ENCODE results near the gene SULT1A2.
A peak's percentile ranks its signal among the peaks of the same experiment; 100 is the strongest.
"Not testable (repeated sequence)": the region's sequence is repeated elsewhere in the genome, so short reads cannot be mapped to it uniquely, and the experiment has no call there.

The SULT1A2 gene

DNA sequence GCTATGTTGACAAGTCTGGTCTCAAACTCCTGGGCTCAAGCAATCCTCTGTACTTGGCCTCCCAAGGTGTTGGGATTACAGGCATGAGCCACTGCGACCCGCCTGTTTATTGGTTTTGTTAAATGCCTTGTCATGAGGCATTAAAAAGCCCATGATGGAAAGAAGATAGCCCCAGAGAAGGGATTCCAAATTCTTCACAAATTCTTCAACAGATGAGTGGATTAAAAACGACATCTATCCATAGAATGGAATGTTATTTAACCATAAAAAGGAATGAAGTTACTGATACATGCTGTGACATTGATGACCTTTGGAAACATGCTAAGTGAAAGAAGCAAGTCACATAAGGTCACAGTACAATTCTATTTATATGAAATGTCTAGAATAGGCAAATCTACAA is 38.4 kb downstream of the SULT1A2 start:
- Histone ChIP-seq H3K9me3 (ENCODE audit: control insufficient read depth, low read length) (no peaks in the 10 kb centered on the region), H3K27me3 (ENCODE audit: control insufficient read depth, insufficient read depth, low read length, poor library complexity, severe bottlenecking) (no peaks in the 10 kb centered on the region), H3K36me3 (ENCODE audit: control insufficient read depth, insufficient read depth, low read length) (peaks cover 4% of the 10 kb centered on the region), H3K27ac (ENCODE audit: insufficient read depth, low read depth, low read length, poor library complexity, severe bottlenecking) (no peak overlapping the region), H3K4me3 (ENCODE audit: insufficient read depth, low read depth, low read length) (no peak overlapping the region), H3K4me1 (ENCODE audit: control insufficient read depth, insufficient read depth, low read length) (peaks cover 3% of the 10 kb centered on the region)
- WGBS, 2 experiments: 76 to 97% methylated on average over 2 to 3 of the region's 3 CpGs

DNA sequence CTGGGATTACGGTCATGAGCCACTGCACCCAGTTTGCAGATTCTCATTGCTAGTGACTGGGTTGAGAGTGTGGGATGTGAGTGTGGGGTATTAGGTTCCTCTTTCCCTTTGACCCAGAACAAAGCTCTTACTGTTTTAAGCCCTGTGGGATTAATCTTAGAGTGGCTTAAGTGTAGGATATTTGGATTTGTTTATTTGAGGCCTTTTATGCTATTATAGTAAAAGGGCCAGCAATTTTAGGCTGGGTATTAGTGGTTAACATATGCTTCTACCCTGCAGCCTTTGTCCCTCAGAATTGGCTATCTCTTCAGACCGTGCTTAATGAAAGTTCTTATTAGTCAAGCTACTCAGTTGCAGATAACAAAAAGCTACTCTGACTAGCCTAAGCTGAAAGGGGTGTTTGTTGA is 39.9 kb downstream of the SULT1A2 start:
- H3K9me3 ChIP-seq (ENCODE audit: control insufficient read depth, low read length): no peaks in the 10 kb centered on the region
- H3K4me1 ChIP-seq (ENCODE audit: control insufficient read depth, insufficient read depth, low read length): peaks cover 3% of the 10 kb centered on the region
- H3K36me3 ChIP-seq (ENCODE audit: control insufficient read depth, insufficient read depth, low read length): peaks cover 4% of the 10 kb centered on the region
- H3K27ac ChIP-seq (ENCODE audit: insufficient read depth, low read depth, low read length, poor library complexity, severe bottlenecking): no peak overlapping the region
- H3K27me3 ChIP-seq (ENCODE audit: control insufficient read depth, insufficient read depth, low read length, poor library complexity, severe bottlenecking): no peaks in the 10 kb centered on the region
- WGBS, 2 experiments: 96 to 98% methylated on average over 2 of the region's 2 CpGs
- H3K4me3 ChIP-seq (ENCODE audit: insufficient read depth, low read depth, low read length): no peak overlapping the region

DNA sequence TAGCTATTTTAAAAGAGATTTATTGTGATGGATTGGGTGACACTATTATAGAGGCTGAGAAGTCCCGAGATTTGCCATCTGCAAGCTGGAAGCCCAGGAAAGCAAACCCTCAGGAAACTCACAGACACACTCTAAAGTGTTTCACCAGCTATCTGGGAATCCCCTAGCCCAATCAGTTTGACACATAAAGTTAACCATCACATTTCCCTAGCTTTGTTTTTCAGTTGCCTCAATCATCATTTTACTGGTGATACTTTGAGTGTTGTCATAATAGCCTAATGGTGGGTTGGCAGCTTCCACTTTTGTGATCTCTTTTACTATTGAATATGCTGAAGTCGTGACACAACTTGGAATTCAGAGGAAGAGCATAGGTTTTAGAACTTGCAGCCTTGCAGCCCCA is 41.3 kb downstream of the SULT1A2 start:
- 89 to 94% methylated on average over 2 of the region's 2 CpGs for WGBS, 2 experiments
- Histone ChIP-seq H3K4me3 (ENCODE audit: insufficient read depth, low read depth, low read length) (no peak overlapping the region), H3K27ac (ENCODE audit: insufficient read depth, low read depth, low read length, poor library complexity, severe bottlenecking) (no peak overlapping the region), H3K4me1 (ENCODE audit: control insufficient read depth, insufficient read depth, low read length) (peaks cover 3% of the 10 kb centered on the region), H3K27me3 (ENCODE audit: control insufficient read depth, insufficient read depth, low read length, poor library complexity, severe bottlenecking) (no peaks in the 10 kb centered on the region), H3K36me3 (ENCODE audit: control insufficient read depth, insufficient read depth, low read length) (peaks cover 4% of the 10 kb centered on the region), H3K9me3 (ENCODE audit: control insufficient read depth, low read length) (no peaks in the 10 kb centered on the region)

DNA sequence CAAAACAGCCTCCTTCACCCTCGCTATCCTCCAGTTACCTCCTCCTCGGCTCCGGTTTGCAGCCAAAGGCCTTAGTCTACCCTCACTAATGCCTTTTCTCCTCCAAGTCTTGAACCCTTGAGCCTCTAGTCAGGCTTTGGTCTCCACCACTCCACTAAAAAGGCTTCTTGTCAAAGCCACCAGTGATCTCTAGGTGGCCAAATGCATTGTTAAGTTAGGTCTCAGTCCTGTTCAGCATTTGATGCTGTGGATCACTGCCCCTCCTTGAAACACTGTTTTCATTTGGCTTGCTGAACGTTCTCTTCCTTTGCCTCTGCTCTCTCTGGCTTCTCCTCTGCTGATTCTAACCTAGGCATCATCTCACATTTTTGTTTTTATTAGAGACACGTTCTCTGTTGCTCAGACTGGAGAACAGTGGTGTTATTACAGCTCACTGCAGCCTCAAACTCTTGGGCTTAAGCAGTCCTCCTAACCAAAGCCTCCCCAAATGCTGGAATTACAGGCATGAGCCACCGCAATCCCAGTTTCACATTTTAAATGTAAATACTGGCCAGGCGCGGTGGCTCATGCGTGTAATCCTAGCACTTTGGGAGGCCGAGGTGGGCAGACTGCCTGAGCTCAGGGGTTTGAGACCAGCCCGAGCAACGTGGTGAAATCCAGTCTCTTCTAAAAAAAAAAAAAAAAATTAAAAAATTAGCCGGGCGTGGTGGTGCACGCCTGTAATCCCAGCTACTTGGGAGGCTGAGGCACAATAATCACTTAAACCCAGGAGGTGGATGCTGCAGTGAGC is 42.0 kb downstream of the SULT1A2 start:
- Histone ChIP-seq H3K27ac (ENCODE audit: insufficient read depth, low read depth, low read length, poor library complexity, severe bottlenecking) (no peak overlapping the region), H3K4me3 (ENCODE audit: insufficient read depth, low read depth, low read length) (peak overlapping the region; percentile 56), H3K9me3 (ENCODE audit: control insufficient read depth, low read length) (no peaks in the 10 kb centered on the region), H3K36me3 (ENCODE audit: control insufficient read depth, insufficient read depth, low read length) (peaks cover 4% of the 10 kb centered on the region), H3K4me1 (ENCODE audit: control insufficient read depth, insufficient read depth, low read length) (peaks cover 3% of the 10 kb centered on the region), H3K27me3 (ENCODE audit: control insufficient read depth, insufficient read depth, low read length, poor library complexity, severe bottlenecking) (no peaks in the 10 kb centered on the region)
- 92% methylated on average over 15 of the region's 15 CpGs for WGBS, 2 experiments

DNA sequence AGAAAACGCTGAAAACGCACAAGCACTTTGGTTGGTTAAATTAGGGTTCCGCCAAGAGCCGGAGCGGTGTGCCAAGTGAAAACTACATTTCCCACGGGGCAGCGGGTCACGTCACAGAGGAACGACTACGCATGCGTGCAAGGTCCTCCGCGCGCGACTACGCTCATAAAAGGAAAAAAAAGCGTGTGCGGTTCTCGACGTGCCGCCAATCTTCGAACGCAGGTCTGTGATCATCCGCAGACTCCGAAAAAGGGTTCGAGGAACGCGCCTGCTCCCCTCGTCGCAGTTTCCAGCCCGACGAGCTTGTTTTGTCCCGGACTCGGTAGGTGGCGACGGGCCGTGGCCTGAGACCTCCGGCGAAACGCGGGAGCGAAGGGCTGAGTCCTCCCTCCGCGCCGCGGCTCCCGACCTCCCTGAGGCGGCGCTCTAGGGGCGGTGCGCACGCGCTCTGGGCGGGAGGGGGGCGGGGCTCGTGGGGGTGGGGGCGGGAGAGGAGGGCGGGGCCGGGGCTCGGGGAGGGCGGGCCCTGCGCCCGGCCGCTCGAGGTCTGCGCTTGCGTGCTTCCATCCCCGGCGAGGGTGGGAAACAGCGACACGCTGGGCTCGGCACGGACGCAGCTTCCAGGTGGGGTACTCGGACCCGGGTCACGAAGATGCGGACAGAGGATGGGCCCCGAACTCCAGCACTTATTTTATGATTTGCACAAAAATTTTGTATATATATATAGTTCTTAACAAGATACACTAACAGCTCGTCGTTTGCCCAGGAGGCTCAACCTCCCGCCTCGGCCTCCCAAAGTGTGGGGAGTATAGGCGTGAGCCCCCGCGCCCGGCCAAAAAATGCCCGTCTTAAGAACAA is 42.8 kb downstream of the SULT1A2 start, which contains the start of gene SGF29:
Gene SGF29, plus strand, starts transcription at position 145 of the 858 bp plus-strand sequence. CDS start 27,150 bp downstream, outside the sequence.
- Histone ChIP-seq H3K27ac (ENCODE audit: insufficient read depth, low read depth, low read length, poor library complexity, severe bottlenecking) (peak within 1 kb of the TSS; percentile 86), H3K36me3 (ENCODE audit: control insufficient read depth, insufficient read depth, low read length) (peaks cover 4% of the 10 kb centered on the region), H3K27me3 (ENCODE audit: control insufficient read depth, insufficient read depth, low read length, poor library complexity, severe bottlenecking) (no peaks in the 10 kb centered on the region), H3K9me3 (ENCODE audit: control insufficient read depth, low read length) (no peaks in the 10 kb centered on the region), H3K4me1 (ENCODE audit: control insufficient read depth, insufficient read depth, low read length) (peaks cover 3% of the 10 kb centered on the region), H3K4me3 (ENCODE audit: insufficient read depth, low read depth, low read length) (peak within 1 kb of the TSS; percentile 56)
- 5% methylated on average over 86 to 88 of the region's 88 CpGs for WGBS, 2 experiments

GRCh38 chr16:28549301-28549899 is 47.5 kb downstream of the SULT1A2 start:
- WGBS, 2 experiments: 80 to 83% methylated on average over 11 of the region's 11 CpGs
- H3K27me3 ChIP-seq (ENCODE audit: control insufficient read depth, insufficient read depth, low read length, poor library complexity, severe bottlenecking): no peaks in the 10 kb centered on the region
- H3K27ac ChIP-seq (ENCODE audit: insufficient read depth, low read depth, low read length, poor library complexity, severe bottlenecking): no peak overlapping the region

GRCh38 chr16:28548306-28548802 is 48.5 kb downstream of the SULT1A2 start:
- Histone ChIP-seq H3K27me3 (ENCODE audit: control insufficient read depth, insufficient read depth, low read length, poor library complexity, severe bottlenecking) (no peaks in the 10 kb centered on the region), H3K9me3 (ENCODE audit: control insufficient read depth, low read length) (no peaks in the 10 kb centered on the region), H3K36me3 (ENCODE audit: control insufficient read depth, insufficient read depth, low read length) (no peaks in the 10 kb centered on the region), H3K4me1 (ENCODE audit: control insufficient read depth, insufficient read depth, low read length) (no peaks in the 10 kb centered on the region), H3K4me3 (ENCODE audit: insufficient read depth, low read depth, low read length) (no peak overlapping the region), H3K27ac (ENCODE audit: insufficient read depth, low read depth, low read length, poor library complexity, severe bottlenecking) (no peak overlapping the region)
- WGBS, 2 experiments: 86 to 91% methylated on average over 14 of the region's 14 CpGs

More at GRCh38 chr16:28549301-28549899, 47.5 kb downstream of the SULT1A2 start:
- H3K4me1 ChIP-seq (ENCODE audit: control insufficient read depth, insufficient read depth, low read length): no peaks in the 10 kb centered on the region
- H3K4me3 ChIP-seq (ENCODE audit: insufficient read depth, low read depth, low read length): no peak overlapping the region
- no peaks in the 10 kb centered on the region for H3K36me3 ChIP-seq (ENCODE audit: control insufficient read depth, insufficient read depth, low read length)
- no peaks in the 10 kb centered on the region for H3K9me3 ChIP-seq (ENCODE audit: control insufficient read depth, low read length)

GRCh38 chr16:28546626-28547025 is 50.2 kb downstream of the SULT1A2 start:
- no peak overlapping the region for H3K4me3 ChIP-seq (ENCODE audit: insufficient read depth, low read depth, low read length)
- WGBS, 2 experiments: 89 to 92% methylated on average over 6 of the region's 7 CpGs
- H3K36me3 ChIP-seq (ENCODE audit: control insufficient read depth, insufficient read depth, low read length): no peaks in the 10 kb centered on the region
- no peaks in the 10 kb centered on the region for H3K27me3 ChIP-seq (ENCODE audit: control insufficient read depth, insufficient read depth, low read length, poor library complexity, severe bottlenecking)
- no peak overlapping the region for H3K27ac ChIP-seq (ENCODE audit: insufficient read depth, low read depth, low read length, poor library complexity, severe bottlenecking)
- H3K4me1 ChIP-seq (ENCODE audit: control insufficient read depth, insufficient read depth, low read length): no peaks in the 10 kb centered on the region
- H3K9me3 ChIP-seq (ENCODE audit: control insufficient read depth, low read length): no peaks in the 10 kb centered on the region

GRCh38 chr16:28545964-28546363 is 50.9 kb downstream of the SULT1A2 start:
- H3K36me3 ChIP-seq (ENCODE audit: control insufficient read depth, insufficient read depth, low read length); H3K27ac ChIP-seq (ENCODE audit: insufficient read depth, low read depth, low read length, poor library complexity, severe bottlenecking); H3K27me3 ChIP-seq (ENCODE audit: control insufficient read depth, insufficient read depth, low read length, poor library complexity, severe bottlenecking); H3K4me1 ChIP-seq (ENCODE audit: control insufficient read depth, insufficient read depth, low read length); H3K4me3 ChIP-seq (ENCODE audit: insufficient read depth, low read depth, low read length); H3K9me3 ChIP-seq (ENCODE audit: control insufficient read depth, low read length): not testable (repeated sequence)
- 93% methylated on average over 6 of the region's 7 CpGs for WGBS, 2 experiments

DNA sequence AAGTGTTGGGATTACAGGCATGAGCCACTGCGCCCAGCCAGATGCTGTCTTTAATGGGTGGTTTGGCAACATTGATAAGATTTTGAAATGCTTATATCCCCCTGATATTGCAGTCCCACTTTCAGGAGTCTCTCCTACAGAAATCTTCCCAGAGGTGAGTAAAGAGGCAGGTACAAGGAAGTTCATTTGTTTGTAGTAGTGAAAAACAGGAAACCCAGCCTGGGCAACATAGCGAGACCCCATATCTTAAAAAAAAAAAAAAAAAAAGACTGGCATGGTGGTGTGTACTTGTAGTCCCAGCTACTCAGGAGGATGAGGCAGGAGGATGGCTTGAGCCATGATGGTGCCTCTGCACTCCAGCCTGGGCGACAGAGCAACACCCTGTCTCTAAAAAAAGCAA is 51.9 kb downstream of the SULT1A2 start:
- no peak overlapping the region for H3K4me3 ChIP-seq (ENCODE audit: insufficient read depth, low read depth, low read length)
- 91 to 93% methylated on average over 3 of the region's 3 CpGs for WGBS, 2 experiments
- H3K4me1 ChIP-seq (ENCODE audit: control insufficient read depth, insufficient read depth, low read length): no peaks in the 10 kb centered on the region
- no peaks in the 10 kb centered on the region for H3K27me3 ChIP-seq (ENCODE audit: control insufficient read depth, insufficient read depth, low read length, poor library complexity, severe bottlenecking)
- no peaks in the 10 kb centered on the region for H3K9me3 ChIP-seq (ENCODE audit: control insufficient read depth, low read length)
- H3K36me3 ChIP-seq (ENCODE audit: control insufficient read depth, insufficient read depth, low read length): no peaks in the 10 kb centered on the region
- no peak overlapping the region for H3K27ac ChIP-seq (ENCODE audit: insufficient read depth, low read depth, low read length, poor library complexity, severe bottlenecking)
